Trophoblast cell (in vitro differentiated cells and primary cell): ENCODE measurements around the gene MSTN.
"Not testable (repeated sequence)": the region's sequence is repeated elsewhere in the genome, so short reads cannot be mapped to it uniquely, and the experiment has no call there.

ENCODE experiments used
- DNase-seq, 2 donors: peaks; one replicate each; pipeline ENCODE4 v3.0.0-alpha.2; 2016
- H2AFZ ChIP-seq: 2 replicates; pipeline ENCODE4 v1.6.1; 2013; ENCODE audit warnings: low read length, moderate library complexity, mild to moderate bottlenecking; ENCODE audit not compliant: insufficient read depth, poor library complexity
- H2AK5ac ChIP-seq: 2 replicates; pipeline ENCODE4 v1.6.1; 2013; ENCODE audit warnings: mild to moderate bottlenecking, low read length
- H2BK120ac ChIP-seq: 2 replicates; pipeline ENCODE4 v1.6.1; 2013; ENCODE audit warnings: low read length, mild to moderate bottlenecking, moderate library complexity; ENCODE audit not compliant: insufficient read depth, poor library complexity
- H2BK12ac ChIP-seq: 2 replicates; pipeline ENCODE4 v1.6.1; 2013; ENCODE audit warnings: mild to moderate bottlenecking, low read length, moderate library complexity
- H2BK5ac ChIP-seq: 2 replicates; pipeline ENCODE4 v1.6.1; 2013; ENCODE audit warnings: low read length, low read depth, moderate library complexity, mild to moderate bottlenecking; ENCODE audit not compliant: poor library complexity
- H3K14ac ChIP-seq: 2 replicates; pipeline ENCODE4 v1.6.1; 2013; ENCODE audit warnings: mild to moderate bottlenecking, low read length
- H3K18ac ChIP-seq: 2 replicates; pipeline ENCODE4 v1.6.1; 2013; ENCODE audit warnings: mild to moderate bottlenecking, low read length
- H3K23ac ChIP-seq: 2 replicates; pipeline ENCODE4 v1.6.1; 2013; ENCODE audit warnings: low read length
- H3K27ac ChIP-seq: 2 replicates; pipeline ENCODE4 v1.5.1; 2013; ENCODE audit warnings: low read depth, mild to moderate bottlenecking, inconsistent platforms, low read length, moderate library complexity
- H3K27me3 ChIP-seq: 2 replicates; pipeline ENCODE4 v1.6.1; 2013; ENCODE audit warnings: inconsistent platforms, mild to moderate bottlenecking, low read length, moderate library complexity; ENCODE audit not compliant: insufficient read depth
- H3K36me3 ChIP-seq, 2 experiments: 1 replicate in 1 of 2; 2 replicates in 1 of 2; pipeline ENCODE4 v1.6.1; 2013; ENCODE audit warnings: low read length in 2 of 2, mild to moderate bottlenecking in 2 of 2, moderate library complexity in 1 of 2; ENCODE audit not compliant: insufficient read depth in 2 of 2, control insufficient read depth in 1 of 2
- H3K4ac ChIP-seq: 2 replicates; pipeline ENCODE4 v1.6.1; 2013; ENCODE audit warnings: low read depth, mild to moderate bottlenecking, low read length, moderate library complexity
- H3K4me1 ChIP-seq, 2 experiments: 1 replicate in 1 of 2; 2 replicates in 1 of 2; pipeline ENCODE4 v1.6.1; 2013; ENCODE audit warnings: low read length in 2 of 2, mild to moderate bottlenecking in 2 of 2, moderate library complexity in 1 of 2; ENCODE audit not compliant: insufficient read depth in 2 of 2, control insufficient read depth in 1 of 2
- H3K4me2 ChIP-seq: 2 replicates; pipeline ENCODE4 v1.6.1; 2013; ENCODE audit warnings: inconsistent platforms, mild to moderate bottlenecking, low read length, moderate library complexity
- H3K4me3 ChIP-seq: 2 replicates; pipeline ENCODE4 v1.5.1; 2013; ENCODE audit warnings: mild to moderate bottlenecking, low read depth, low read length, inconsistent platforms
- H3K79me1 ChIP-seq: one replicate; pipeline ENCODE4 v1.6.1; 2013; ENCODE audit warnings: low read length
- H3K79me2 ChIP-seq: 2 replicates; pipeline ENCODE4 v1.6.1; 2013; ENCODE audit warnings: low read length, mild to moderate bottlenecking; ENCODE audit not compliant: control insufficient read depth, insufficient read depth, poor library complexity
- H3K9ac ChIP-seq: 2 replicates; pipeline ENCODE4 v1.6.1; 2013; ENCODE audit warnings: mild to moderate bottlenecking, low read length
- H3K9me3 ChIP-seq: 2 replicates; pipeline ENCODE4 v1.6.1; 2013; ENCODE audit warnings: low read depth, mild to moderate bottlenecking, control low read depth, inconsistent platforms, low read length; ENCODE audit not compliant: insufficient read depth
- H4K12ac ChIP-seq: 2 replicates; pipeline ENCODE4 v1.6.1; 2013; ENCODE audit warnings: low read depth, mild to moderate bottlenecking, low read length, moderate library complexity
- H4K8ac ChIP-seq: 2 replicates; pipeline ENCODE4 v1.6.1; 2013; ENCODE audit warnings: low read depth, mild to moderate bottlenecking, low read length, moderate library complexity
- H4K91ac ChIP-seq: one replicate; pipeline ENCODE4 v1.6.1; 2013; ENCODE audit warnings: low read depth, mild to moderate bottlenecking, low read length, moderate library complexity
- WGBS: extraction: QIAGEN DNeasy Blood & Tissue Kit; methylation state at CpG from one replicate; pipeline ENCODE4 v1.1.7; 2013; ENCODE audit warnings: missing lambda C conversion rate; ENCODE audit not compliant: insufficient read length, insufficient coverage; ENCODE audit errors: extremely low coverage; 5-methylcytosine and 5-hydroxymethylcytosine counted together

Gene MSTN

DNA sequence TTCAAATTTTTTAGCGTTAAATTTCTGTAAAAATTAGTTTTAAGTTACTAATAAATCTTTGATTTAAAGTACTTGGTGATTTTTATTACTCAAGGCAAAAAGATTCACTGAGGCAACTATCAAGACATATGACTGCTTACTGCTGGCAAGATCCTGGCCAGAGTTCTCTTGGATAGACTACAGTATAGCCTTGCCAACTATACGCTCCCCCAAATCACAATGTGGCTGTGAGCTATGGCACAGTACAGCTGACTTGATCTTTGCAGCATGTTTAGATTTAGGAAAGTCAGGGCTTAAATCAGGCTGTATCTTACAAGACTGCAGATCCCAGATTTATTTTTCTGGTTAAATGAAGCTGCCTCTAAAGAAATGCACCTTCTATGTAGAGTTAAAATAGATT is 26.5 kb downstream of the MSTN start:
- no peak for DNase-seq
- Histone ChIP-seq H4K12ac (no peak overlapping the region), H2BK12ac (no peak overlapping the region), H3K23ac (no peak overlapping the region), H3K18ac (no peak overlapping the region), H2AFZ (no peak overlapping the region), H3K27ac (no peak overlapping the region), H3K14ac (no peak overlapping the region), H3K27me3 (no peaks in the 10 kb centered on the region), H3K36me3 (no peaks in the 10 kb centered on the region), H3K9me3 (no peaks in the 10 kb centered on the region), H4K8ac (no peak overlapping the region), H2BK120ac (no peak overlapping the region), H3K4me2 (no peak overlapping the region), H3K4me3 (no peak overlapping the region), H4K91ac (no peak overlapping the region), H2BK5ac (no peak overlapping the region), H3K79me2 (no peaks in the 10 kb centered on the region), H3K4me1 (no peaks in the 10 kb centered on the region), H3K4ac (no peak overlapping the region), H3K79me1 (no peaks in the 10 kb centered on the region), H2AK5ac (no peak overlapping the region), H3K9ac (no peak overlapping the region)
- WGBS, result no CpG with 5 or more reads among the region's 2 CpGs

- H3K9ac ChIP-seq, H3K14ac ChIP-seq, H4K8ac ChIP-seq, H2BK12ac ChIP-seq, H3K4me3 ChIP-seq, H3K79me2 ChIP-seq, H2AFZ ChIP-seq, H3K4me2 ChIP-seq, H2BK120ac ChIP-seq, H3K4ac ChIP-seq, H3K27me3 ChIP-seq, H4K91ac ChIP-seq, H2BK5ac ChIP-seq, H2AK5ac ChIP-seq, H3K27ac ChIP-seq, H3K4me1 ChIP-seq, H4K12ac ChIP-seq, H3K18ac ChIP-seq, H3K9me3 ChIP-seq, H3K79me1 ChIP-seq, H3K23ac ChIP-seq, H3K36me3 ChIP-seq: not testable (repeated sequence)
- no CpG with 5 or more reads among the region's 10 CpGs for WGBS
- DNase-seq, result peak in 1 of 2 donors; percentile 8
These were observed 28.1 kb downstream of the MSTN start for GRCh38 chr2:190034417-190034816.

GRCh38 chr2:190031969-190032618 is 30.4 kb downstream of the MSTN start:
- Histone ChIP-seq H3K23ac (no peak overlapping the region), H4K12ac (no peak overlapping the region), H3K79me1 (no peaks in the 10 kb centered on the region), H3K79me2 (no peaks in the 10 kb centered on the region), H3K27ac (no peak overlapping the region), H3K27me3 (no peaks in the 10 kb centered on the region), H4K8ac (no peak overlapping the region), H3K36me3 (no peaks in the 10 kb centered on the region), H2BK120ac (no peak overlapping the region), H3K18ac (no peak overlapping the region), H3K9me3 (no peaks in the 10 kb centered on the region), H2BK12ac (no peak overlapping the region), H3K4me1 (no peaks in the 10 kb centered on the region), H2AK5ac (no peak overlapping the region), H4K91ac (no peak overlapping the region), H2AFZ (no peak overlapping the region), H2BK5ac (no peak overlapping the region), H3K4ac (no peak overlapping the region), H3K9ac (no peak overlapping the region), H3K4me3 (no peak overlapping the region), H3K14ac (no peak overlapping the region), H3K4me2 (no peak overlapping the region)
- DNase-seq, result no peak
- WGBS, result no CpG with 5 or more reads among the region's 1 CpG

DNA sequence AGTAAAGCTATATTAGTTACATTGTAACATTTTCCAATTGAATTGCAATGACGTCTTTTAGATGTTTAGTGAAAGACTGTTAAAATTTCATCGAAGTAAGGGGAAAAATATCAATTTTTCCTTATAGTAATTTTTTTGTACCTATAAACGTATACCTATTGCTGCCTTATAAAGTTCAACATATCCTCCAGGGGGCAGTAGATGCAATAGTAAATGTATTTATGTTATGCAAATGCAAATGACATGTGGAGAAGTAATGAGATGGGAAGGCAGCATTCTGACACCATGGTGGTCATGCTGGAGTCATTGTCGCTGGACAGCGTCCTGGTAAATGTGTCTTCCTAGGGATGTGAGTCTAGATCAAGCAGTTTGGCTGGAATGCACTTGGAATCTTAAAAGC is 38.7 kb downstream of the MSTN start:
- H2BK12ac ChIP-seq, result no peak overlapping the region
- no peaks in the 10 kb centered on the region for H3K36me3 ChIP-seq

More for the DNA sequence above, 38.7 kb downstream of the MSTN start:
- Histone ChIP-seq H4K8ac (no peak overlapping the region), H3K9me3 (peaks cover 1% of the 10 kb centered on the region), H2BK5ac (no peak overlapping the region), H3K4me2 (no peak overlapping the region), H4K12ac (no peak overlapping the region), H3K18ac (no peak overlapping the region), H3K27ac (no peak overlapping the region), H3K23ac (no peak overlapping the region), H3K4ac (no peak overlapping the region), H3K4me3 (no peak overlapping the region), H3K79me1 (no peaks in the 10 kb centered on the region), H2BK120ac (no peak overlapping the region), H3K79me2 (no peaks in the 10 kb centered on the region), H2AFZ (no peak overlapping the region), H3K14ac (no peak overlapping the region), H3K4me1 (no peaks in the 10 kb centered on the region), H3K27me3 (no peaks in the 10 kb centered on the region), H4K91ac (no peak overlapping the region), H3K9ac (no peak overlapping the region), H2AK5ac (no peak overlapping the region)
- WGBS, result no CpG with 5 or more reads among the region's 5 CpGs
- peak; percentile 39 to 90 for DNase-seq
